ENCODE measurements around the gene CRX. TPM values are rescaled to one million over a fixed set of nuclear protein-coding genes. Genes with fewer than 3 reads are reported as not detected.

Gene CRX
- total RNA-seq, 2 donors from 2014 or later = 0.44 to 0.66 TPM

DNA sequence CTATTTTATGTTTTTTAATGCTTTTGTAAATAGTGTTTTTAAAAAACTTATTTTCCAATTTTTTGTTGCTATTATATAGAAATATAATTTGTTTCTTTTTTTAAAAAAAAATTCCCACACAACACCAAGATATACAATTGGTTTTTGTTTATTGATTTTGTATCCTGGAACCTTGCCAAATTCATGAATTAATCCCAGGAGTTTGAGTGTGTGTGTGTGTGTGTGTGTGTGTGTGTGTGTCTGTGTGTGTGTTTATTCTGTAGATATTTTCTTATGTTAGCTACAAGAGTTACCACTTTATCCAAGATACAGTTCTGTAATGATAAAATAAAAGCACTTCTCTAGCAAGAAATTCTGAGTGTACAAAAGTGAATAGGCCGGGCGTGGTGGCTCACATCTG is 25.0 kb upstream of the CRX start:
- no peak overlapping the region for H3K9ac ChIP-seq (ENCODE audit: extremely low read depth, low read length, poor library complexity, severe bottlenecking)
- H3K27me3 Mint-ChIP-seq (ENCODE audit: insufficient read depth) = peaks cover 2% of the 10 kb centered on the region
- 93 to 98% methylated on average over 2 of the region's 2 CpGs for WGBS, 2 experiments (ENCODE audit: insufficient coverage in 1 of 2, insufficient read length in 1 of 2)
- no peaks in the 10 kb centered on the region for H3K36me3 ChIP-seq (ENCODE audit: control insufficient read depth, insufficient read depth, low read length)
- no peak overlapping the region for H3K4me3 Mint-ChIP-seq
- peaks cover 5% of the 10 kb centered on the region for H3K9me3 ChIP-seq (ENCODE audit: control insufficient read depth, low read length)
- peaks cover 5% of the 10 kb centered on the region for H3K4me1 Mint-ChIP-seq
- no peaks in the 10 kb centered on the region for H3K27me3 ChIP-seq (ENCODE audit: control insufficient read depth, insufficient read depth, low read length, poor library complexity, severe bottlenecking)
- TF ChIP-seq, protein P1, sequence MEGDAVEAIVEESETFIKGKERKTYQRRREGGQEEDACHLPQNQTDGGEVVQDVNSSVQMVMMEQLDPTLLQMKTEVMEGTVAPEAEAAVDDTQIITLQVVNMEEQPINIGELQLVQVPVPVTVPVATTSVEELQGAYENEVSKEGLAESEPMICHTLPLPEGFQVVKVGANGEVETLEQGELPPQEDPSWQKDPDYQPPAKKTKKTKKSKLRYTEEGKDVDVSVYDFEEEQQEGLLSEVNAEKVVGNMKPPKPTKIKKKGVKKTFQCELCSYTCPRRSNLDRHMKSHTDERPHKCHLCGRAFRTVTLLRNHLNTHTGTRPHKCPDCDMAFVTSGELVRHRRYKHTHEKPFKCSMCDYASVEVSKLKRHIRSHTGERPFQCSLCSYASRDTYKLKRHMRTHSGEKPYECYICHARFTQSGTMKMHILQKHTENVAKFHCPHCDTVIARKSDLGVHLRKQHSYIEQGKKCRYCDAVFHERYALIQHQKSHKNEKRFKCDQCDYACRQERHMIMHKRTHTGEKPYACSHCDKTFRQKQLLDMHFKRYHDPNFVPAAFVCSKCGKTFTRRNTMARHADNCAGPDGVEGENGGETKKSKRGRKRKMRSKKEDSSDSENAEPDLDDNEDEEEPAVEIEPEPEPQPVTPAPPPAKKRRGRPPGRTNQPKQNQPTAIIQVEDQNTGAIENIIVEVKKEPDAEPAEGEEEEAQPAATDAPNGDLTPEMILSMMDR (conservative IDR thresholded peaks at IDR 0.05) = no peak
- peaks cover 13% of the 10 kb centered on the region for H3K9me3 Mint-ChIP-seq
- no peaks in the 10 kb centered on the region for H3K4me1 ChIP-seq (ENCODE audit: control insufficient read depth, insufficient read depth, low read length)
- no peak overlapping the region for H3K4me3 ChIP-seq (ENCODE audit: low read length)
- H3K27ac Mint-ChIP-seq = no peak overlapping the region
- H3K27ac ChIP-seq (ENCODE audit: low read depth, low read length) = no peak overlapping the region
- DNase-seq = no peak
- H3K36me3 Mint-ChIP-seq (ENCODE audit: low read depth) = peaks cover 3% of the 10 kb centered on the region

DNA sequence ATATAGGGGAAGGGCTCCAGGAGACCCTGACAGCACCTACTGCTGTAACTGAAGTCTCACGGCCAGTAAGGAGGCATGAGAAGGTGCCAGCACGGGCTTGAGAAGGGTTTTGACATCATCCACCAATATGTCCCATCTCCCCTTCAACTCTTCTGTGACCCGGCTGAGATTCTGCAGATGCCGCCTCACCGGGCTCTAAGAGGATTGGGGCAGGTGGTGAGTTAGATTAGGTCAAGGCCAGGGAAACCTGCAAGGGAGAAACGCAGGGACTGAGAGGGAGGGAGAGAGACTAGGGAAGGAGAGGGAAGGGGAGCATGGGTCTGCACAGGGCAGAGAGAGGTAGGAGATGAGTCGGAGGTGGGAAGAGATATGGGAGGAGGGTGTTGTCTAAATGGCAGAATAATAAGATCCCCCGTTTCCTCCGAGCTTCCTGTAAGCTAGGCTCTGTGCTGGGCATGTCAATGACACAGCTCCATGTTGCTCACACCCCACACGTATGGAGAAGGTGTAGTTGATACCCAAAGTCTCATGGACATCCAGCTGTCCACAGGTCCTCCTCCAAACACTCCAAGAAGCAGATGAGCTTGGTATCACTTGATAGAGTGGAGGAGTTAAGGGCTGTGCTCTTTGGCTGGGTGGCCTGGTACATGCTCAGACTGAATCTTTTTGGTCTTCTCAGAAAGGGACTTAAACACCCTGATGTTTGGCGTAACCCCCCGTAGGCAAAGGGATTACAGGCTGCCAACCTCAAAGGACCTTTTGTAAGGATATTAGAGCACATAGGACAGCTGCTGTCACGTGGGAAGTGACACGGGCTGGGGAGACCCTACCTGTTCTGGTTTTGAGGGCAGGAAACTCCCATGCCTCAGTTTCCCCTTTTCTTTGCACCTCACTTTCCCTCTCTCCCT is 23.5 kb upstream of the CRX start:
- no peaks in the 10 kb centered on the region for H3K4me1 ChIP-seq (ENCODE audit: control insufficient read depth, insufficient read depth, low read length)
- H3K9me3 Mint-ChIP-seq = peaks cover 6% of the 10 kb centered on the region
- H3K27ac ChIP-seq (ENCODE audit: low read depth, low read length) = no peak overlapping the region
- no peaks in the 10 kb centered on the region for H3K36me3 ChIP-seq (ENCODE audit: control insufficient read depth, insufficient read depth, low read length)
- no peaks in the 10 kb centered on the region for H3K27me3 ChIP-seq (ENCODE audit: control insufficient read depth, insufficient read depth, low read length, poor library complexity, severe bottlenecking)
- whole genome bisulfite sequencing, 2 experiments (ENCODE audit: insufficient coverage in 1 of 2, insufficient read length in 1 of 2) = 75 to 76% methylated on average over 9 to 14 of the region's 14 CpGs
- peaks cover 3% of the 10 kb centered on the region for H3K36me3 Mint-ChIP-seq (ENCODE audit: low read depth)
- peaks cover 5% of the 10 kb centered on the region for H3K4me1 Mint-ChIP-seq
- H3K27me3 Mint-ChIP-seq (ENCODE audit: insufficient read depth) = peaks cover 2% of the 10 kb centered on the region
- H3K9ac ChIP-seq (ENCODE audit: extremely low read depth, low read length, poor library complexity, severe bottlenecking) = no peak overlapping the region
- H3K27ac Mint-ChIP-seq = no peak overlapping the region
- H3K4me3 Mint-ChIP-seq = no peak overlapping the region
- H3K9me3 ChIP-seq (ENCODE audit: control insufficient read depth, low read length) = peaks cover 5% of the 10 kb centered on the region
- TF ChIP-seq, protein P1 (conservative IDR thresholded peaks at IDR 0.05) = no peak
- no peak overlapping the region for H3K4me3 ChIP-seq (ENCODE audit: low read length)
- no peak for DNase-seq

DNA sequence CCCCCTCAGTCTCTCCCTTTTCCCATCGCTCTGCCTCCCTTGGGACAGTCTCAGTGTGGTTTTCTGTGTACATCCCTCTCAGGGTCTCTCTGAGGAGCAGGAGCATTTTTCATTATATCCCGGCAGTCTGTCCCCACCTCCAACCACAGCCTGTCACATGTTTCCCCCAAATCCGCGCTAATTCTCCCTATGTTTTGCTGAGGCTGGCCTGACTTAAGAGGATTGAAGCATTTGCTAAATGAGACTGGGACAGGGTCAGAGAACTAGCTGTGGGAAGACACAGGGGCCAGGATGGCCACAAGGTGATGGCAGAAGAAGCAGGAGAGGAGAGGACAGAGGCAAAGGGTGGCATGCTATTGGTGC is 22.9 kb upstream of the CRX start:
- Histone ChIP-seq H3K27me3 (ENCODE audit: control insufficient read depth, insufficient read depth, low read length, poor library complexity, severe bottlenecking) (no peaks in the 10 kb centered on the region), H3K36me3 (ENCODE audit: control insufficient read depth, insufficient read depth, low read length) (no peaks in the 10 kb centered on the region), H3K9ac (ENCODE audit: extremely low read depth, low read length, poor library complexity, severe bottlenecking) (no peak overlapping the region), H3K9me3 (ENCODE audit: control insufficient read depth, low read length) (peaks cover 5% of the 10 kb centered on the region), H3K27ac (ENCODE audit: low read depth, low read length) (no peak overlapping the region), H3K4me1 (ENCODE audit: control insufficient read depth, insufficient read depth, low read length) (no peaks in the 10 kb centered on the region), H3K4me3 (ENCODE audit: low read length) (no peak overlapping the region)
- TF ChIP-seq, protein P1 (conservative IDR thresholded peaks at IDR 0.05) = no peak
- Mint-ChIP-seq H3K4me3 (no peak overlapping the region), H3K36me3 (ENCODE audit: low read depth) (peaks cover 3% of the 10 kb centered on the region), H3K27ac (no peak overlapping the region), H3K27me3 (ENCODE audit: insufficient read depth) (peaks cover 2% of the 10 kb centered on the region), H3K9me3 (peaks cover 6% of the 10 kb centered on the region), H3K4me1 (peaks cover 5% of the 10 kb centered on the region)
- WGBS, 2 experiments (ENCODE audit: insufficient coverage in 1 of 2, insufficient read length in 1 of 2) = 93% methylated on average over 3 to 4 of the region's 4 CpGs
- no peak for DNase-seq
